ENCODE results near the gene TERB1. TPM values are rescaled to one million over a fixed set of nuclear protein-coding genes. Genes with fewer than 3 reads are reported as not detected.

The TERB1 gene
- total and polyA plus RNA-seq, 10 donors, result 0.04 to 0.41 TPM; not detected in 8

DNA sequence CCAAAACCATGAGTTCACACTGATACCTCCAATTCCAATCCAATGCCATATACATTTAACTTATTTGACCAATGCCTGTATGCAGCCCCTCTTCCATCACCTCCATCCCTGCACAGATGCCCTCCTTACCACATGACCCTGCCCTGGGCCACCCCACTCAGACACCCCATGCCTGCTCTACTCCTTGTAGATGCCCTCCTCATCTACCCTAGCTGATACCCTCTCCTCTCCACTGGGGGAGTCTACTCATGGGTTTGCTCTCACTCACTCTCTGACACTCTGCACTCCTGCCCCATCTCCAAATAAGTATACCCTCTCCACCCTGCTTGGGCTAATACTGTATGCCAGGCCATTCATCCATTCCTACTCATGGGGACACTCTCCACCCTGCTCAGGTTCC is 88.9 kb downstream of the TERB1 start:
- no peak for DNase-seq
- Histone ChIP-seq H3K4me3 (no peak overlapping the region), H3K9me3 (peaks cover 0 to 9% (median 0%) of the 10 kb centered on the region in 8 donors), H3K4me1 (peaks cover 0 to 16% (median 0%) of the 10 kb centered on the region in 6 donors), H3K27ac (no peak overlapping the region), H3K27me3 (replicated peaks in 1 of 7) (no peaks in the 10 kb centered on the region), H3K36me3 (no peaks in the 10 kb centered on the region)
- TF ChIP-seq POLR2AphosphoS5 (IDR thresholded peaks at IDR 0.05), result no peak
- no peak for TF ChIP-seq POLR2A (IDR thresholded peaks at IDR 0.05)
- TF ChIP-seq, protein P1, sequence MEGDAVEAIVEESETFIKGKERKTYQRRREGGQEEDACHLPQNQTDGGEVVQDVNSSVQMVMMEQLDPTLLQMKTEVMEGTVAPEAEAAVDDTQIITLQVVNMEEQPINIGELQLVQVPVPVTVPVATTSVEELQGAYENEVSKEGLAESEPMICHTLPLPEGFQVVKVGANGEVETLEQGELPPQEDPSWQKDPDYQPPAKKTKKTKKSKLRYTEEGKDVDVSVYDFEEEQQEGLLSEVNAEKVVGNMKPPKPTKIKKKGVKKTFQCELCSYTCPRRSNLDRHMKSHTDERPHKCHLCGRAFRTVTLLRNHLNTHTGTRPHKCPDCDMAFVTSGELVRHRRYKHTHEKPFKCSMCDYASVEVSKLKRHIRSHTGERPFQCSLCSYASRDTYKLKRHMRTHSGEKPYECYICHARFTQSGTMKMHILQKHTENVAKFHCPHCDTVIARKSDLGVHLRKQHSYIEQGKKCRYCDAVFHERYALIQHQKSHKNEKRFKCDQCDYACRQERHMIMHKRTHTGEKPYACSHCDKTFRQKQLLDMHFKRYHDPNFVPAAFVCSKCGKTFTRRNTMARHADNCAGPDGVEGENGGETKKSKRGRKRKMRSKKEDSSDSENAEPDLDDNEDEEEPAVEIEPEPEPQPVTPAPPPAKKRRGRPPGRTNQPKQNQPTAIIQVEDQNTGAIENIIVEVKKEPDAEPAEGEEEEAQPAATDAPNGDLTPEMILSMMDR (IDR thresholded peaks at IDR 0.05 in 8 of 11, conservative IDR thresholded peaks at IDR 0.05 in 3 of 11), result no peak
- intact Hi-C loops (cut with DNase I; ENCODE audit: low total_unique reads), result no loop called here

DNA sequence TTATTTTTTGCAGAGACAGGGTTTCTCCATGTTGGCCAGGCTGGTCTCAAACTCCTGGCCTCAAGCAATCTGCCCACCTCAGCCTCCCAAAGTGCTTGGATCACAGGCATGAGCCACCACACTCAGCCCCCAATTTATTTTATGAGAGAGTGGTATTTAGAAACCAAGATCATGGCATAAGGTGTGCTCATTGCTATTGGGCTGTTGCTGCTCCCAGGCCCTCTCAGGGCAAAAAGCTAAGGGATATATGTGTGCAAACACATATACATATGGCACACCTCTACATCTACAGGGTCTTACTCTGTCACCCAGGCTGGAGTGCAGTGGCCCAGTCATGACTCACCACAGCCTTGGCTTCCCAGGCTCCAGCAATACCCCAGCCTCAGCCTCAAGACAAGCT is 89.8 kb downstream of the TERB1 start:
- H3K4me1 ChIP-seq, result peaks cover 0 to 17% (median under 1%) of the 10 kb centered on the region in 6 donors
- no peaks in the 10 kb centered on the region for H3K36me3 ChIP-seq
- no peak for DNase-seq
- intact Hi-C loops (cut with DNase I; ENCODE audit: low total_unique reads), result no loop called here
- H3K4me3 ChIP-seq, result no peak overlapping the region
- no peaks in the 10 kb centered on the region for H3K27me3 ChIP-seq (replicated peaks in 1 of 7)
- H3K9me3 ChIP-seq, result peaks cover 0 to 9% (median 0%) of the 10 kb centered on the region in 8 donors
- TF ChIP-seq, protein P1 (IDR thresholded peaks at IDR 0.05 in 8 of 11, conservative IDR thresholded peaks at IDR 0.05 in 3 of 11), result no peak
- TF ChIP-seq POLR2A (IDR thresholded peaks at IDR 0.05) (no peak), POLR2AphosphoS5 (IDR thresholded peaks at IDR 0.05) (no peak)
- no peak overlapping the region for H3K27ac ChIP-seq

DNA sequence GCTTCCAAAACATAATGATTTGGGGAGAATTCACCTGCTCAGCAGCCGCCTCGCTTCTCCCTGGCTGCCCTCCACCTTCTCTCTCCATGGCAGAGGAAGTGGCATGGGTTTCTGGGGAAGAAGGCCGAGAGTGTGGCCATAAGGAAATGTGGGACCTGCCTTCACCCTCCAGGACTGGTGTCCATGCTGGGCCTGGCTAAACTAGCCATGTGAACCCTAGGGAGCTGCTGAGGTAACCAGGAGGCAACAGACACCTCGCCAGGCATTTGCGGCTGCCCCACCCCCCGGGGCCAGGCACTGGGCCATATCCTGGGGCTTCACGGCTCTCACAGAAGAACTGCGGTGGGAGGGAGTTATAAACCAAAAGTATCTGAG is 94.9 kb downstream of the TERB1 start:
- TF ChIP-seq POLR2A (IDR thresholded peaks at IDR 0.05) (no peak), POLR2AphosphoS5 (IDR thresholded peaks at IDR 0.05) (no peak)
- TF ChIP-seq, protein P1 (IDR thresholded peaks at IDR 0.05 in 8 of 11, conservative IDR thresholded peaks at IDR 0.05 in 3 of 11), result no peak
- no peak for DNase-seq
- peaks cover 0 to 3% (median 0%) of the 10 kb centered on the region in 8 donors for H3K9me3 ChIP-seq
- no peaks in the 10 kb centered on the region for H3K27me3 ChIP-seq (replicated peaks in 1 of 7)
- peak overlapping the region; percentile 51 to 84 (median 73) for H3K27ac ChIP-seq
- peaks cover 0 to 41% (median 11%) of the 10 kb centered on the region in 6 donors for H3K4me1 ChIP-seq
- WGBS, 5 donors, result 48 to 63% (median 55%) methylated on average over 8 of the region's 8 CpGs
- no peak overlapping the region for H3K4me3 ChIP-seq
- H3K36me3 ChIP-seq, result no peaks in the 10 kb centered on the region
- intact Hi-C loops (cut with DNase I; ENCODE audit: low total_unique reads), result no loop called here

DNA sequence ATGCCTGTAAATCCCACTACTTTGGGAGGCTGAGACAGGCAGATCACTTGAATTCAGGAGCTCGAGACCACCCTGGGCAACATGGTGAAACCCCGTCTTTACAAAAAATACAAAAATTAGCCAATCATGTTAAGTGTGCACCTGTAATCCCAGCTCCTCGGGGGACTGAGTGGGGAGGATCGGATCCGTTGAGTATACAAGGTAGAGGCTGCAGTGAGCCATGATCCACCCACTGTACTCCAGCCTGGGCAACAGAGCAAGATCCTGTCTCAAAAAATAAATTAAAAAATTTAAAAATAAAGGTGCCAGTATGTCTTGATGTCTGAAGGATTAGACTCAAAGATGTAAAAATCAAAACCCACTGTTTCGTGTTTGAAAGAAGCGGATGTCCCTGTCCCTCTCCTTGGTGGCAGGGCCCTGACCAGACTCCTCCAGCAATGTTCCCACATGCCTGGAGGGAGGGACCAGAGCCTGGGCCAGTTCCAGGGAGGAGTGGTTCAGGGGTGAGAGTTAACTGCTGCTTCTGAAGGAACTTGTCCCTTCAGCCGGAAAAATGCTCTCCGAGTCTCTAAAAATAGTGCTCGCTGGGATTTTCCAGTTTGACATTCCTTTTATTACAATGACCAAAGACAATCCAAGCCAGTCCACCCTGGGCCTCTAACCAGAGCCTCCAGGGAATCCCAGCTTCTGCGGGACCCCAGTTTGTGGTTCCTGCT is 95.4 kb downstream of the TERB1 start:
- peak; percentile 75 for DNase-seq
- peak overlapping the region; percentile 51 to 84 (median 73) for H3K27ac ChIP-seq
- H3K9me3 ChIP-seq, result no peaks in the 10 kb centered on the region
- no peak for TF ChIP-seq POLR2A (IDR thresholded peaks at IDR 0.05)
- TF ChIP-seq POLR2AphosphoS5 (IDR thresholded peaks at IDR 0.05), result peak in 1 of 3 donors; percentile 42
- H3K4me3 ChIP-seq, result no peak overlapping the region
- WGBS, 5 donors, result 68 to 80% (median 73%) methylated on average over 11 of the region's 11 CpGs
- intact Hi-C loops (cut with DNase I; ENCODE audit: low total_unique reads), result no loop called here
- H3K4me1 ChIP-seq, result peaks cover 0 to 46% (median 12%) of the 10 kb centered on the region in 6 donors
- H3K36me3 ChIP-seq, result no peaks in the 10 kb centered on the region
- no peaks in the 10 kb centered on the region for H3K27me3 ChIP-seq (replicated peaks in 1 of 7)

Other genes with a start within 250 kb of the TERB1 start
- gene CKLF, start 249.0 kb downstream of the TERB1 start, total RNA-seq, result 100 to 1,000 TPM in 3 of 7 donors, 10 to 100 TPM in 4; 65.5 to 132 (median 76.8) TPM
- 10 to 100 TPM; 61.9 to 76.2 (median 74.7) TPM for gene CKLF, start 249.0 kb downstream of the TERB1 start, polyA plus RNA-seq
- 10 to 100 TPM in 4 of 7 donors, 1 to 10 TPM in 3; 1.4 to 19.0 (median 10.7) TPM for gene CMTM1, start 235.1 kb downstream of the TERB1 start, total RNA-seq
- gene CMTM1, start 235.1 kb downstream of the TERB1 start, polyA plus RNA-seq, result 1 to 10 TPM in 1 of 3 donors, under 1 TPM in 2; 0.15 to 1.3 (median 0.33) TPM
- 10 to 100 TPM in 4 of 7 donors, 1 to 10 TPM in 3; 3.3 to 54.6 (median 12.1) TPM for gene CMTM2, start 222.1 kb downstream of the TERB1 start, total RNA-seq
- gene CMTM2, start 222.1 kb downstream of the TERB1 start, polyA plus RNA-seq, result 1 to 10 TPM in 2 of 3 donors, under 1 TPM in 1; 0.70 to 8.7 (median 5.8) TPM
- 10 to 100 TPM; 37.6 to 53.1 (median 41.9) TPM for gene CMTM3, start 196.9 kb downstream of the TERB1 start, total RNA-seq
- 10 to 100 TPM; 16.2 to 25.0 (median 23.4) TPM for gene CMTM3, start 196.9 kb downstream of the TERB1 start, polyA plus RNA-seq
- 10 to 100 TPM in 1 of 7 donors, 1 to 10 TPM in 6; 3.8 to 10.2 (median 7.4) TPM for gene CMTM4, start 104.8 kb downstream of the TERB1 start, total RNA-seq
- 1 to 10 TPM in 2 of 3 donors, under 1 TPM in 1; 0.70 to 1.5 (median 1.1) TPM for gene CMTM4, start 104.8 kb downstream of the TERB1 start, polyA plus RNA-seq
- 100 to 1,000 TPM in 5 of 7 donors, 10 to 100 TPM in 2; 77.7 to 132 (median 118) TPM for gene DYNC1LI2, start 50.0 kb downstream of the TERB1 start, total RNA-seq
- gene DYNC1LI2, start 50.0 kb downstream of the TERB1 start, polyA plus RNA-seq, result 10 to 100 TPM; 15.6 to 33.2 (median 24.5) TPM
- 10 to 100 TPM; 32.4 to 51.4 (median 44.5) TPM for gene NAE1, start 29.4 kb upstream of the TERB1 start, total RNA-seq
- 10 to 100 TPM; 29.7 to 31.0 (median 29.9) TPM for gene NAE1, start 29.4 kb upstream of the TERB1 start, polyA plus RNA-seq
- gene CA7, start 42.8 kb upstream of the TERB1 start, total RNA-seq, result not detected
- gene CA7, start 42.8 kb upstream of the TERB1 start, polyA plus RNA-seq, result not detected
- gene PDP2, start 78.9 kb upstream of the TERB1 start, total RNA-seq, result 1 to 10 TPM; 3.8 to 9.6 (median 7.3) TPM
- gene PDP2, start 78.9 kb upstream of the TERB1 start, polyA plus RNA-seq, result 1 to 10 TPM; 1.0 to 1.5 (median 1.1) TPM
- not detected for gene CDH16, start 117.3 kb upstream of the TERB1 start, total RNA-seq
- gene CDH16, start 117.3 kb upstream of the TERB1 start, polyA plus RNA-seq, result not detected
- 1 to 10 TPM in 5 of 7 donors, under 1 TPM in 2; 0.52 to 2.4 (median 1.5) TPM for gene RRAD, start 124.0 kb upstream of the TERB1 start, total RNA-seq
- 10 to 100 TPM in 1 of 3 donors, 1 to 10 TPM in 2; 4.0 to 16.4 (median 5.2) TPM for gene RRAD, start 124.0 kb upstream of the TERB1 start, polyA plus RNA-seq
- 10 to 100 TPM; 46.8 to 63.1 (median 55.8) TPM for gene CIAO2B, start 132.8 kb upstream of the TERB1 start, total RNA-seq
- 100 to 1,000 TPM; 114 to 168 (median 148) TPM for gene CIAO2B, start 132.8 kb upstream of the TERB1 start, polyA plus RNA-seq
- 10 to 100 TPM; 21.6 to 48.1 (median 34.8) TPM for gene CES2, start 133.9 kb upstream of the TERB1 start, total RNA-seq
- 10 to 100 TPM in 1 of 3 donors, 1 to 10 TPM in 2; 8.0 to 21.4 (median 8.5) TPM for gene CES2, start 133.9 kb upstream of the TERB1 start, polyA plus RNA-seq
- gene CES3, start 159.7 kb upstream of the TERB1 start, total RNA-seq, result 1 to 10 TPM in 1 of 7 donors, under 1 TPM in 5, not detected in 1; 0.23 to 1.3 (median 0.33) TPM
- gene CES3, start 159.7 kb upstream of the TERB1 start, polyA plus RNA-seq, result under 1 TPM; 0.27 to 0.80 (median 0.43) TPM
- gene CES4A, start 187.0 kb upstream of the TERB1 start, total RNA-seq, result 1 to 10 TPM; 5.0 to 9.1 (median 6.3) TPM
- 1 to 10 TPM; 5.3 to 9.9 (median 8.0) TPM for gene CES4A, start 187.0 kb upstream of the TERB1 start, polyA plus RNA-seq
- 10 to 100 TPM; 55.8 to 80.4 (median 58.6) TPM for gene CBFB, start 227.6 kb upstream of the TERB1 start, total RNA-seq
- 10 to 100 TPM; 22.7 to 35.1 (median 29.1) TPM for gene CBFB, start 227.6 kb upstream of the TERB1 start, polyA plus RNA-seq